ENCODE measurements around the gene MMS19. TPM values are rescaled to one million over a fixed set of nuclear protein-coding genes. Genes with fewer than 3 reads are reported as not detected.

The MMS19 gene
- total RNA-seq, 4 donors from 2014 or later = 80.2 to 127 (median 85.7) TPM

DNA sequence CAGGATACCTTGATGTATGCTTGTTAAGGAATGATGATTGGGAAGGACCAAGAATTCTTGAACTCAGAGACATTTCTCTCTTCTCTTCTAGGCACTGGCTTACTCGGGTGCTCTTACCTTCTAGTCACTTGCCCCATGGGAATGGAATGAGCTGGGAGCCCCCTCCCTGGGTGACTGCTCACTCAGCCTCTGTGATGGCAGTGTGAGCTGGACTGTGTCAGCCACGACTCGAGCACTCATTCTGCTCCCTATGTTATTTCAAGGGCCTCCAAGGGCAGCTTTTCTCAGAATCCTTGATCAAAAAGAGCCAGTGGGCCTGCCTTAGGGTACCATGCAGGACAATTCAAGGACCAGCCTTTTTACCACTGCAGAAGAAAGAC, 41.5 kb downstream of the MMS19 start:
- H3K36me3 ChIP-seq = peaks cover 0 to 84% (median 0%) of the 10 kb centered on the region in 3 donors
- TF ChIP-seq POLR2A (IDR thresholded peaks at IDR 0.05) = no peak
- TF ChIP-seq, protein P1, sequence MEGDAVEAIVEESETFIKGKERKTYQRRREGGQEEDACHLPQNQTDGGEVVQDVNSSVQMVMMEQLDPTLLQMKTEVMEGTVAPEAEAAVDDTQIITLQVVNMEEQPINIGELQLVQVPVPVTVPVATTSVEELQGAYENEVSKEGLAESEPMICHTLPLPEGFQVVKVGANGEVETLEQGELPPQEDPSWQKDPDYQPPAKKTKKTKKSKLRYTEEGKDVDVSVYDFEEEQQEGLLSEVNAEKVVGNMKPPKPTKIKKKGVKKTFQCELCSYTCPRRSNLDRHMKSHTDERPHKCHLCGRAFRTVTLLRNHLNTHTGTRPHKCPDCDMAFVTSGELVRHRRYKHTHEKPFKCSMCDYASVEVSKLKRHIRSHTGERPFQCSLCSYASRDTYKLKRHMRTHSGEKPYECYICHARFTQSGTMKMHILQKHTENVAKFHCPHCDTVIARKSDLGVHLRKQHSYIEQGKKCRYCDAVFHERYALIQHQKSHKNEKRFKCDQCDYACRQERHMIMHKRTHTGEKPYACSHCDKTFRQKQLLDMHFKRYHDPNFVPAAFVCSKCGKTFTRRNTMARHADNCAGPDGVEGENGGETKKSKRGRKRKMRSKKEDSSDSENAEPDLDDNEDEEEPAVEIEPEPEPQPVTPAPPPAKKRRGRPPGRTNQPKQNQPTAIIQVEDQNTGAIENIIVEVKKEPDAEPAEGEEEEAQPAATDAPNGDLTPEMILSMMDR (IDR thresholded peaks at IDR 0.05) = no peak
- H3K9me3 ChIP-seq = no peaks in the 10 kb centered on the region
- H3K4me1 ChIP-seq = no peaks in the 10 kb centered on the region
- H3K4me3 ChIP-seq = no peak overlapping the region
- H3K27me3 ChIP-seq = no peaks in the 10 kb centered on the region
- no peak for DNase-seq
- no peak overlapping the region for H3K27ac ChIP-seq

- Histone ChIP-seq H3K36me3 (peaks cover 0 to 78% (median 0%) of the 10 kb centered on the region in 3 donors), H3K4me1 (no peaks in the 10 kb centered on the region), H3K27ac (no peak overlapping the region), H3K27me3 (no peaks in the 10 kb centered on the region), H3K4me3 (no peak overlapping the region), H3K9me3 (no peaks in the 10 kb centered on the region)
- TF ChIP-seq POLR2A (IDR thresholded peaks at IDR 0.05) = no peak
- TF ChIP-seq, protein P1 (IDR thresholded peaks at IDR 0.05) = no peak
- DNase-seq = no peak
These were observed 42.1 kb downstream of the MMS19 start for GRCh38 chr10:97456034-97456685.

GRCh38 chr10:97454330-97455036, 43.7 kb downstream of the MMS19 start:
- no peaks in the 10 kb centered on the region for H3K9me3 ChIP-seq
- no peaks in the 10 kb centered on the region for H3K4me1 ChIP-seq
- H3K27me3 ChIP-seq = no peaks in the 10 kb centered on the region
- no peak for TF ChIP-seq POLR2A (IDR thresholded peaks at IDR 0.05)
- TF ChIP-seq, protein P1 (IDR thresholded peaks at IDR 0.05) = no peak
- no peak for DNase-seq
- H3K4me3 ChIP-seq = no peak overlapping the region
- H3K27ac ChIP-seq = no peak overlapping the region
- peaks cover 0 to 62% (median 0%) of the 10 kb centered on the region in 3 donors for H3K36me3 ChIP-seq

- no peak for TF ChIP-seq POLR2A (IDR thresholded peaks at IDR 0.05)
- peaks cover 0 to 14% (median 0%) of the 10 kb centered on the region in 4 donors for H3K4me1 ChIP-seq
- H3K36me3 ChIP-seq = peaks cover 0 to 43% (median 0%) of the 10 kb centered on the region in 3 donors
- H3K4me3 ChIP-seq = no peak overlapping the region
- DNase-seq = no peak
- no peaks in the 10 kb centered on the region for H3K9me3 ChIP-seq
- no peak overlapping the region for H3K27ac ChIP-seq
- no peaks in the 10 kb centered on the region for H3K27me3 ChIP-seq
These were observed 45.9 kb downstream of the MMS19 start for GRCh38 chr10:97452352-97452751.

DNA sequence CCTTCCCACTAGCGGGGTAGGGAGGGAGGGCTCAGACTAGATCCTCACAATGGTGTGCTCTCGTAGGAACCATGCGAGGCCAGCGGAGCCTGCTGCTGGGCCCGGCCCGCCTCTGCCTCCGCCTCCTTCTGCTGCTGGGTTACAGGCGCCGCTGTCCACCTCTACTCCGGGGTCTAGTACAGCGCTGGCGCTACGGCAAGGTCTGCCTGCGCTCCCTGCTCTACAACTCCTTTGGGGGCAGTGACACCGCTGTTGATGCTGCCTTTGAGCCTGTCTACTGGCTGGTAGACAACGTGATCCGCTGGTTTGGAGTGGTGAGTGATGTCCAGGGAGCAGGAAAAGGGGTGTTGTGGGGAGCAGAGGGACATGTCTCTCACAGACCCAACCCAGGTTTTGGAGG, 46.6 kb downstream of the MMS19 start:
- TF ChIP-seq, protein P1 (IDR thresholded peaks at IDR 0.05) = no peak
- no peak for TF ChIP-seq POLR2A (IDR thresholded peaks at IDR 0.05)
- no peaks in the 10 kb centered on the region for H3K27me3 ChIP-seq
- no peak overlapping the region for H3K27ac ChIP-seq
- H3K4me3 ChIP-seq = no peak overlapping the region
- H3K36me3 ChIP-seq = peaks cover 0 to 36% (median 0%) of the 10 kb centered on the region in 3 donors
- peaks cover 0 to 21% (median 4%) of the 10 kb centered on the region in 4 donors for H3K4me1 ChIP-seq
- no peaks in the 10 kb centered on the region for H3K9me3 ChIP-seq
- no peak for DNase-seq

- peaks cover 0 to 23% (median 6%) of the 10 kb centered on the region in 4 donors for H3K4me1 ChIP-seq
- no peak for TF ChIP-seq POLR2A (IDR thresholded peaks at IDR 0.05)
- TF ChIP-seq, protein P1 (IDR thresholded peaks at IDR 0.05) = no peak
- H3K27me3 ChIP-seq = no peaks in the 10 kb centered on the region
- H3K9me3 ChIP-seq = no peaks in the 10 kb centered on the region
- no peak for DNase-seq
- H3K4me3 ChIP-seq = no peak overlapping the region
- peaks cover 0 to 28% (median 0%) of the 10 kb centered on the region in 3 donors for H3K36me3 ChIP-seq
- no peak overlapping the region for H3K27ac ChIP-seq
These were observed 47.4 kb downstream of the MMS19 start for GRCh38 chr10:97450828-97451227.
